Measurements from ENCODE around the gene CROCC. TPM values are rescaled to one million over a fixed set of nuclear protein-coding genes. Genes with fewer than 3 reads are reported as not detected.

CROCC gene
- total and polyA plus RNA-seq, 9 of the 15 experiments (the other 6 are each of a cell fraction or from before 2014, with no cell fraction given) = 0.17 to 15.4 (median 7.6) TPM

DNA sequence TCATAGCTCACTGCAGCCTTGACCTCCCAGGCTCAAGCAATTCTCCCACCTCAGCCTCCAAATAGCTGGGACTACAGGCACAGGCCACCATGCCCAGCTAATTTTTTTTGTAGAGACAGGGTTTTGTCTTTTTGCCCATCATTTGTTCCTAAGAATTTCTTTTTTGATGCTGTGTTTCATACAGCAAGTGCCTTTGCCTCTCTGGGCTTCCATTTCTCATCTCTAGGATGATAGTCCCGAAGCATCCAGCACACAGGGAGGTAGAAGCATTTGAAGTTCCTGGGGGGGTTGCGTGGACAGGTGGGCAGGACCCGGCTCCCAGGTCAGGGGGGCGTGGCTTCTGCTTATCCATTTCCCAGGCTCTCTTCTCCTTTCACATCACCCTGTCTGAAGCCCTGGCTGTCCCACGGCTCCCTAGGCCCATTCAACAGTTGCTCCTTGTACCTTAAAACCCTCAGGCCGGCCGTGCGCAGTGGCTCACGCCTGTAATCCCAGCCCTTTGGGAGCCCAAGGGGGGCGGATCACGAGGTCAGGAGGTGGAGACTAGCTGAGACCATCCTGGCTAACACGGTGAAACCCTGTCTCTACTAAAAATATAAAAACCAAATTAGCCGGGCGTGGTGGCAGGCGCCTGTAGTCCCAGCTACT is 86.6 kb downstream of the CROCC start (continued):
- TF ChIP-seq ZMIZ1 (IDR thresholded peaks at IDR 0.05; ENCODE audit: low read depth in 2 of 2, low read length in 2 of 2) = no peak
- peak; percentile 71 for TF ChIP-seq BCOR (IDR thresholded peaks at IDR 0.05)
- no peak for TF ChIP-seq CBX2 (IDR thresholded peaks at IDR 0.05; ENCODE audit: insufficient read depth, low read length, poor library complexity, severe bottlenecking)
- TF ChIP-seq MCM7 (IDR thresholded peaks at IDR 0.05) = no peak
- TF ChIP-seq WHSC1 (IDR thresholded peaks at IDR 0.05; ENCODE audit: low read length) = no peak
- no peak for TF ChIP-seq CCNT2 (IDR thresholded peaks at IDR 0.05; ENCODE audit: borderline replicate concordance, extremely low read depth, insufficient read length, low read depth, low read length)
- TF ChIP-seq, protein P1, sequence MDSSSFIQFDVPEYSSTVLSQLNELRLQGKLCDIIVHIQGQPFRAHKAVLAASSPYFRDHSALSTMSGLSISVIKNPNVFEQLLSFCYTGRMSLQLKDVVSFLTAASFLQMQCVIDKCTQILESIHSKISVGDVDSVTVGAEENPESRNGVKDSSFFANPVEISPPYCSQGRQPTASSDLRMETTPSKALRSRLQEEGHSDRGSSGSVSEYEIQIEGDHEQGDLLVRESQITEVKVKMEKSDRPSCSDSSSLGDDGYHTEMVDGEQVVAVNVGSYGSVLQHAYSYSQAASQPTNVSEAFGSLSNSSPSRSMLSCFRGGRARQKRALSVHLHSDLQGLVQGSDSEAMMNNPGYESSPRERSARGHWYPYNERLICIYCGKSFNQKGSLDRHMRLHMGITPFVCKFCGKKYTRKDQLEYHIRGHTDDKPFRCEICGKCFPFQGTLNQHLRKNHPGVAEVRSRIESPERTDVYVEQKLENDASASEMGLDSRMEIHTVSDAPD (CRISPR knock-in tag; IDR thresholded peaks at IDR 0.05) = no peak
- no peak for TF ChIP-seq NFE2 (IDR thresholded peaks at IDR 0.05; ENCODE audit: low read depth)
- no peak for TF ChIP-seq GATA2 (CRISPR knock-in tag; IDR thresholded peaks at IDR 0.05)
- no peak for TF ChIP-seq FOXK2 (conservative IDR thresholded peaks at IDR 0.05 in 1 of 2, IDR thresholded peaks at IDR 0.05 in 1 of 2; ENCODE audit: low read depth in 2 of 2)
- TF ChIP-seq KDM1A (IDR thresholded peaks at IDR 0.05) = 0 out of 4 replicates have a peak, but pooled peaks of 1 of the 2 experiments have one; percentile 41
- TF ChIP-seq, protein P2, sequence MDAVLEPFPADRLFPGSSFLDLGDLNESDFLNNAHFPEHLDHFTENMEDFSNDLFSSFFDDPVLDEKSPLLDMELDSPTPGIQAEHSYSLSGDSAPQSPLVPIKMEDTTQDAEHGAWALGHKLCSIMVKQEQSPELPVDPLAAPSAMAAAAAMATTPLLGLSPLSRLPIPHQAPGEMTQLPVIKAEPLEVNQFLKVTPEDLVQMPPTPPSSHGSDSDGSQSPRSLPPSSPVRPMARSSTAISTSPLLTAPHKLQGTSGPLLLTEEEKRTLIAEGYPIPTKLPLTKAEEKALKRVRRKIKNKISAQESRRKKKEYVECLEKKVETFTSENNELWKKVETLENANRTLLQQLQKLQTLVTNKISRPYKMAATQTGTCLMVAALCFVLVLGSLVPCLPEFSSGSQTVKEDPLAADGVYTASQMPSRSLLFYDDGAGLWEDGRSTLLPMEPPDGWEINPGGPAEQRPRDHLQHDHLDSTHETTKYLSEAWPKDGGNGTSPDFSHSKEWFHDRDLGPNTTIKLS (IDR thresholded peaks at IDR 0.05; ENCODE audit: borderline replicate concordance, low read depth) = no peak
- TF ChIP-seq PHF20 (IDR thresholded peaks at IDR 0.05; ENCODE audit: partially characterized antibody) = no peak
- no peak for TF ChIP-seq BRF1 (IDR thresholded peaks at IDR 0.05; ENCODE audit: borderline replicate concordance, extremely low read depth, insufficient read length)
- TF ChIP-seq, protein P3, sequence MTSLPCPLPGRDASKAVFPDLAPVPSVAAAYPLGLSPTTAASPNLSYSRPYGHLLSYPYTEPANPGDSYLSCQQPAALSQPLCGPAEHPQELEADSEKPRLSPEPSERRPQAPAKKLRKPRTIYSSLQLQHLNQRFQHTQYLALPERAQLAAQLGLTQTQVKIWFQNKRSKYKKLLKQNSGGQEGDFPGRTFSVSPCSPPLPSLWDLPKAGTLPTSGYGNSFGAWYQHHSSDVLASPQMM (CRISPR knock-in tag; IDR thresholded peaks at IDR 0.05) = no peak
